GM23338 (cell line): Measurements from ENCODE around the gene CCDC106. TPM values are rescaled to one million over a fixed set of nuclear protein-coding genes. Genes with fewer than 3 reads are reported as not detected.

Experiments
- ATAC-seq: fragments of 200-7000 bp; cut with Tn5 transposase; 3 replicates; pipeline ENCODE4 v1.9.1; 2020
- DNase-seq: peaks from one replicate; pipeline ENCODE4 v3.0.0-alpha.2; 2015; ENCODE audit warnings: low spot score
- H2AFZ ChIP-seq: fragments of 200-600 bp; sonication (generic); 2 replicates; pipeline ENCODE4 v1.8.0; 2016; ENCODE audit warnings: antibody characterized with exemption, mild to moderate bottlenecking, moderate library complexity
- H3F3A ChIP-seq: fragments of 200-600 bp; sonication (generic); replicated peaks from 2 replicates; pipeline ENCODE4 v1.8.0; 2017; ENCODE audit warnings: antibody characterized with exemption, mixed run types, low read depth
- H3K27ac ChIP-seq: fragments of 200-600 bp; sonication (generic); 2 replicates; pipeline ENCODE4 v1.6.1; 2016; ENCODE audit warnings: low read depth
- H3K27me3 ChIP-seq: fragments of 200-600 bp; sonication (generic); 2 replicates; pipeline ENCODE4 v1.8.0; 2016; ENCODE audit warnings: mild to moderate bottlenecking, mixed run types, moderate library complexity; ENCODE audit not compliant: insufficient read depth
- H3K36me3 ChIP-seq: fragments of 200-600 bp; sonication (generic); 2 replicates; pipeline ENCODE4 v1.8.0; 2016; ENCODE audit warnings: mild to moderate bottlenecking; ENCODE audit not compliant: insufficient read depth
- H3K4me1 ChIP-seq: fragments of 200-600 bp; sonication (generic); 2 replicates; pipeline ENCODE4 v1.8.0; 2016; ENCODE audit warnings: mild to moderate bottlenecking, moderate library complexity; ENCODE audit not compliant: insufficient read depth
- H3K4me2 ChIP-seq: fragments of 200-600 bp; sonication (generic); 2 replicates; pipeline ENCODE4 v1.7.1; 2017; ENCODE audit warnings: mixed run types
- H3K4me3 ChIP-seq: fragments of 200-600 bp; sonication (generic); 2 replicates; pipeline ENCODE4 v1.6.1; 2016; ENCODE audit warnings: mixed run types
- H3K79me2 ChIP-seq: fragments of 200-600 bp; sonication (generic); replicated peaks from 2 replicates; pipeline ENCODE4 v1.8.0; 2017; ENCODE audit warnings: mild to moderate bottlenecking; ENCODE audit not compliant: insufficient read depth
- H3K9me2 ChIP-seq: fragments of 200-600 bp; sonication (generic); 2 replicates; pipeline ENCODE4 v1.8.0; 2017; ENCODE audit not compliant: insufficient read depth
- H4K20me1 ChIP-seq: fragments of 200-600 bp; sonication (generic); replicated peaks from 2 replicates; pipeline ENCODE4 v1.8.0; 2017; ENCODE audit warnings: mild to moderate bottlenecking; ENCODE audit not compliant: insufficient read depth
- H3K27ac Mint-ChIP-seq: 2 replicates; pipeline ENCODE4 v1.8.0; 2020; ENCODE audit warnings: inconsistent platforms, mild to moderate bottlenecking, moderate library complexity, mixed read lengths
- H3K27me3 Mint-ChIP-seq: 3 replicates; pipeline ENCODE4 v1.8.0; 2022; ENCODE audit warnings: low read depth, mild to moderate bottlenecking, moderate library complexity, mixed read lengths, inconsistent platforms; ENCODE audit not compliant: insufficient read depth, poor library complexity
- H3K36me3 Mint-ChIP-seq: 3 replicates; pipeline ENCODE4 v1.8.0; 2021; ENCODE audit warnings: low read depth, mild to moderate bottlenecking, inconsistent platforms, moderate library complexity, mixed read lengths
- H3K4me1 Mint-ChIP-seq: 3 replicates; pipeline ENCODE4 v1.8.0; 2020; ENCODE audit warnings: mild to moderate bottlenecking, inconsistent platforms, mixed read lengths
- H3K4me3 Mint-ChIP-seq: 3 replicates; pipeline ENCODE4 v1.8.0; 2021; ENCODE audit warnings: moderate library complexity, mild to moderate bottlenecking, inconsistent platforms, mixed read lengths
- H3K9me3 Mint-ChIP-seq: 3 replicates; pipeline ENCODE4 v1.8.0; 2020; ENCODE audit warnings: moderate library complexity, mild to moderate bottlenecking, inconsistent platforms, mixed read lengths
- CREB1 ChIP-seq: fragments of 250-450 bp; sonication (Bioruptor Pico); IDR thresholded peaks from 2 replicates; pipeline ENCODE4 v1.5.0; 2020; ENCODE audit warnings: low read depth, mild to moderate bottlenecking, moderate library complexity
- CTCF ChIP-seq, 2 experiments: fragments of 200-600 bp in 1 of 2; sonication (generic) in 1 of 2; conservative IDR thresholded peaks; 2 replicates each; pipeline versions ENCODE4 v1.5.1 to v1.6.1; 2016 to 2017; ENCODE audit warnings: antibody characterized with exemption in 2 of 2, low read depth in 2 of 2, mild to moderate bottlenecking in 2 of 2, moderate library complexity in 1 of 2
- NANOG ChIP-seq: IDR thresholded peaks from 2 replicates; pipeline ENCODE4 v1.6.1; 2016; ENCODE audit warnings: antibody characterized with exemption, borderline replicate concordance
- STAT1 ChIP-seq: IDR thresholded peaks from one replicate; pipeline ENCODE4 v1.6.1; 2016; ENCODE audit warnings: antibody characterized with exemption; ENCODE audit not compliant: unreplicated experiment
- polyA plus RNA-seq: library from polyadenylated mRNA; unstranded; fragments of >200 nt; fragmentation: Nextera tagmentation; extraction: Ambion mirVana; gene quantifications from 2 replicates; pipeline ENCODE4 v1.2.1, GENCODE V29; 2016
- total RNA-seq: library from RNA; depleted of rRNA; stranded (reverse); fragments of >200 nt; shearing (Covaris generic); gene quantifications from 2 replicates; pipeline ENCODE4 v1.2.3, GENCODE V29; 2014
- TF ChIP-seq, protein P1 (sequence below): fragments of 250-450 bp; sonication (Bioruptor Pico); IDR thresholded peaks from 2 replicates; pipeline ENCODE4 v1.5.0; 2020; ENCODE audit warnings: mild to moderate bottlenecking, moderate library complexity

The CCDC106 gene
- total and polyA plus RNA-seq, 2 experiments from 2014 or later, result 12.0 to 17.6 TPM

- Mint-ChIP-seq H3K4me1 (peaks cover 26% of the 10 kb centered on the region), H3K4me3 (no peak overlapping the region), H3K9me3 (peaks cover 3% of the 10 kb centered on the region; the same call in 1 of the 3 replicates), H3K36me3 (peaks cover 3% of the 10 kb centered on the region; the same call in 2 of the 3 replicates), H3K27ac (peak overlapping the region; percentile 29; the same call in 1 of the 2 replicates), H3K27me3 (peaks cover 15% of the 10 kb centered on the region)
- DNase-seq (peak; percentile 99), ATAC-seq (peak; percentile 74)
- Histone ChIP-seq H2AFZ (peak overlapping the region; percentile 40; the same call in 1 of the 2 replicates), H3K4me3 (no peak overlapping the region), H3K27me3 (no peaks in the 10 kb centered on the region), H3K27ac (no peak overlapping the region), H3K4me1 (peaks cover 9% of the 10 kb centered on the region), H3K36me3 (no peaks in the 10 kb centered on the region), H3K4me2 (no peak overlapping the region), H4K20me1 (peaks cover 5% of the 10 kb centered on the region; the same call in 1 of the 2 replicates), H3F3A (0 out of 2 replicates have a peak, but pooled peaks cover 10% of the 10 kb centered on the region), H3K9me2 (no peaks in the 10 kb centered on the region; the same call in 1 of the 2 replicates), H3K79me2 (peaks cover 17% of the 10 kb centered on the region)
- TF ChIP-seq NANOG (no peak), STAT1 (no peak), CREB1 (CRISPR knock-in tag) (no peak), CTCF (conservative IDR thresholded peaks at IDR 0.05; ENCODE audit: low read depth in 2 of 2) (peak; percentile 87 to 93)
- TF ChIP-seq, protein P1, sequence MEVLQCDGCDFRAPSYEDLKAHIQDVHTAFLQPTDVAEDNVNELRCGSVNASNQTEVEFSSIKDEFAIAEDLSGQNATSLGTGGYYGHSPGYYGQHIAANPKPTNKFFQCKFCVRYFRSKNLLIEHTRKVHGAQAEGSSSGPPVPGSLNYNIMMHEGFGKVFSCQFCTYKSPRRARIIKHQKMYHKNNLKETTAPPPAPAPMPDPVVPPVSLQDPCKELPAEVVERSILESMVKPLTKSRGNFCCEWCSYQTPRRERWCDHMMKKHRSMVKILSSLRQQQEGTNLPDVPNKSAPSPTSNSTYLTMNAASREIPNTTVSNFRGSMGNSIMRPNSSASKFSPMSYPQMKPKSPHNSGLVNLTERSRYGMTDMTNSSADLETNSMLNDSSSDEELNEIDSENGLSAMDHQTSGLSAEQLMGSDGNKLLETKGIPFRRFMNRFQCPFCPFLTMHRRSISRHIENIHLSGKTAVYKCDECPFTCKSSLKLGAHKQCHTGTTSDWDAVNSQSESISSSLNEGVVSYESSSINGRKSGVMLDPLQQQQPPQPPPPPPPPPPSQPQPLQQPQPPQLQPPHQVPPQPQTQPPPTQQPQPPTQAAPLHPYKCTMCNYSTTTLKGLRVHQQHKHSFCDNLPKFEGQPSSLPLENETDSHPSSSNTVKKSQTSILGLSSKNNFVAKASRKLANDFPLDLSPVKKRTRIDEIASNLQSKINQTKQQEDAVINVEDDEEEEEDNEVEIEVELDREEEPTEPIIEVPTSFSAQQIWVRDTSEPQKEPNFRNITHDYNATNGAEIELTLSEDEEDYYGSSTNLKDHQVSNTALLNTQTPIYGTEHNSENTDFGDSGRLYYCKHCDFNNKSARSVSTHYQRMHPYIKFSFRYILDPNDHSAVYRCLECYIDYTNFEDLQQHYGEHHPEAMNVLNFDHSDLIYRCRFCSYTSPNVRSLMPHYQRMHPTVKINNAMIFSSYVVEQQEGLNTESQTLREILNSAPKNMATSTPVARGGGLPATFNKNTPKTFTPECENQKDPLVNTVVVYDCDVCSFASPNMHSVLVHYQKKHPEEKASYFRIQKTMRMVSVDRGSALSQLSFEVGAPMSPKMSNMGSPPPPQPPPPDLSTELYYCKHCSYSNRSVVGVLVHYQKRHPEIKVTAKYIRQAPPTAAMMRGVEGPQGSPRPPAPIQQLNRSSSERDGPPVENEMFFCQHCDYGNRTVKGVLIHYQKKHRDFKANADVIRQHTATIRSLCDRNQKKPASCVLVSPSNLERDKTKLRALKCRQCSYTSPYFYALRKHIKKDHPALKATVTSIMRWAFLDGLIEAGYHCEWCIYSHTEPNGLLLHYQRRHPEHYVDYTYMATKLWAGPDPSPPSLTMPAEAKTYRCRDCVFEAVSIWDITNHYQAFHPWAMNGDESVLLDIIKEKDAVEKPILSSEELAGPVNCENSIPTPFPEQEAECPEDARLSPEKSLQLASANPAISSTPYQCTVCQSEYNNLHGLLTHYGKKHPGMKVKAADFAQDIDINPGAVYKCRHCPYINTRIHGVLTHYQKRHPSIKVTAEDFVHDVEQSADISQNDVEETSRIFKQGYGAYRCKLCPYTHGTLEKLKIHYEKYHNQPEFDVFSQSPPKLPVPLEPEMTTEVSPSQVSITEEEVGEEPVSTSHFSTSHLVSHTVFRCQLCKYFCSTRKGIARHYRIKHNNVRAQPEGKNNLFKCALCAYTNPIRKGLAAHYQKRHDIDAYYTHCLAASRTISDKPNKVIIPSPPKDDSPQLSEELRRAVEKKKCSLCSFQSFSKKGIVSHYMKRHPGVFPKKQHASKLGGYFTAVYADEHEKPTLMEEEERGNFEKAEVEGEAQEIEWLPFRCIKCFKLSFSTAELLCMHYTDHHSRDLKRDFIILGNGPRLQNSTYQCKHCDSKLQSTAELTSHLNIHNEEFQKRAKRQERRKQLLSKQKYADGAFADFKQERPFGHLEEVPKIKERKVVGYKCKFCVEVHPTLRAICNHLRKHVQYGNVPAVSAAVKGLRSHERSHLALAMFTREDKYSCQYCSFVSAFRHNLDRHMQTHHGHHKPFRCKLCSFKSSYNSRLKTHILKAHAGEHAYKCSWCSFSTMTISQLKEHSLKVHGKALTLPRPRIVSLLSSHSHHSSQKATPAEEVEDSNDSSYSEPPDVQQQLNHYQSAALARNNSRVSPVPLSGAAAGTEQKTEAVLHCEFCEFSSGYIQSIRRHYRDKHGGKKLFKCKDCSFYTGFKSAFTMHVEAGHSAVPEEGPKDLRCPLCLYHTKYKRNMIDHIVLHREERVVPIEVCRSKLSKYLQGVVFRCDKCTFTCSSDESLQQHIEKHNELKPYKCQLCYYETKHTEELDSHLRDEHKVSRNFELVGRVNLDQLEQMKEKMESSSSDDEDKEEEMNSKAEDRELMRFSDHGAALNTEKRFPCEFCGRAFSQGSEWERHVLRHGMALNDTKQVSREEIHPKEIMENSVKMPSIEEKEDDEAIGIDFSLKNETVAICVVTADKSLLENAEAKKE (CRISPR knock-in tag), result no peak
Observed at GRCh38 chr19:55632463-55632834, 15.6 kb upstream of the CCDC106 start.
